Adipocyte (in vitro differentiated cells): ENCODE results near the gene PTPRN.
"Not testable (repeated sequence)": the region's sequence is repeated elsewhere in the genome, so short reads cannot be mapped to it uniquely, and the experiment has no call there.

ENCODE experiments used
- DNase-seq: peaks from one replicate; pipeline ENCODE4 v3.0.0-alpha.2; 2015; ENCODE audit warnings: low read depth
- H3K27me3 ChIP-seq: replicated peaks from 2 replicates; pipeline ENCODE4 v1.7.0; 2013; ENCODE audit warnings: mild to moderate bottlenecking, low read length, moderate library complexity; ENCODE audit not compliant: control insufficient read depth, insufficient read depth
- H3K36me3 ChIP-seq: 2 replicates; pipeline ENCODE4 v1.7.0; 2013; ENCODE audit warnings: low read length, mild to moderate bottlenecking, moderate library complexity; ENCODE audit not compliant: control insufficient read depth, insufficient read depth, severe bottlenecking
- H3K4me1 ChIP-seq: 2 replicates; pipeline ENCODE4 v1.7.0; 2013; ENCODE audit warnings: mild to moderate bottlenecking, low read length, moderate library complexity; ENCODE audit not compliant: control insufficient read depth, insufficient read depth
- H3K4me3 ChIP-seq: 2 replicates; pipeline ENCODE4 v1.7.0; 2013; ENCODE audit warnings: mild to moderate bottlenecking, low read length, moderate library complexity
- H3K9ac ChIP-seq: 2 replicates; pipeline ENCODE4 v1.7.0; 2013; ENCODE audit warnings: mild to moderate bottlenecking, low read length, moderate library complexity
- H3K9me3 ChIP-seq: 2 replicates; pipeline ENCODE4 v1.7.0; 2013; ENCODE audit warnings: mild to moderate bottlenecking, low read length, moderate library complexity; ENCODE audit not compliant: control insufficient read depth

The PTPRN gene

DNA sequence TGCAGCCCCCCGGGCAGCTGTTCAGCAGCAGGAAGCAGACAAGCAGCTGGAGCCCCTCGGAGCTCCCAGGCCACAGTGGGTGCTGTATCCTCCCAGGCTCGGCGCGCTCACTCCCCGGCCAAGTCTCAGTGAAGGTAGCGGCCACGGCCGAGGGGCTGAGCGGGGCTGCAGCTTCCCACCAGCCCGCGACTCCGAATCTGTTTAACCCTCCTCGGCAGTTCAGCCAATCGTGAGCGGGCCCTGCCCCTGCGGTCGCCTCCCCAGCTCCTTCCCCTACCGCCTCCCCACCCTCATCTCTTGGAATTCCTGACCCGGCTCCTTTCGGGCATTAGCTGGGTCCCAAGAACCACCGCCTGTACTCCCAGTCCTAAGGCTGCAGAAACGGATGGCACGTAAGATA, 23.3 kb upstream of the PTPRN start, which contains the start of gene RESP18:
Gene RESP18, minus strand, starts transcription at position 203 of the 400 bp plus-strand sequence.
- Histone ChIP-seq H3K9ac (no peak within 1 kb of the TSS), H3K4me3 (no peak within 1 kb of the TSS), H3K9me3 (no peaks in the 10 kb centered on the region), H3K27me3 (peaks cover 74% of the 10 kb centered on the region), H3K4me1 (no peaks in the 10 kb centered on the region), H3K36me3 (no peaks in the 10 kb centered on the region)
- DNase-seq, result no peak

DNA sequence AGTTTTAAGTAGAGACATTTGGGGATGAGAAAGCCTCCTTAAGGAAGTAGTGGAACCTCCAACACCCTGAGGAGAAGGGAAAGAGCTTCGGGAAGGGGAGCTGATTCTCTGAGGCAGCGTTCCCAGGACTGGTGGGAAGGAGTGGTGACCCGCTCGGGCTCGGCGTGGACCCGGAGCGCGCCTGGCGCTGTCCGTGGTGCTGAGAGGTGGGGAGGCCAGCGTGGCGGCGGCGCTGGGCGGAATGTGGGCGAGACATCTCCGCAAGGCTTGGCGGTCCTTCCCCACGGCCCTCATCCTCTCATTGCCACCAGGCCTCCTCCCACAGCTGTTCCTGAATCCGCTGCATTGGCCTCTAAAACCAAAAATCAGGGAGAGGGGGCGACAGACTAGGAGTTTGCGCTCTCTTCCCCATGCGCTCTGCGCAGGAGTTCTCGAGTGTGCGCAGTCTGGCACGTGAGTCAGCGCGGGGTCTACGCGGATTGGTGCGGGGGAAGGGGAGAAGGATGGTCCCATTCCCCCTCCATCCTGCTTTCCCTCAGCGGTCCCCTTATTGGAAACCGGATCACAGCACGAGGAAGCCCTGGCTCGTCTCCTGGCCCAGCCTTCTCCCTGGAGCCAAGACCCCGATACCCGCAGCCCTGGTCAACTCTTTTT, 22.5 kb upstream of the PTPRN start:
- H3K9ac ChIP-seq, result no peak overlapping the region
- no peaks in the 10 kb centered on the region for H3K36me3 ChIP-seq
- H3K4me1 ChIP-seq, result no peaks in the 10 kb centered on the region
- peaks cover 82% of the 10 kb centered on the region for H3K27me3 ChIP-seq
- no peak overlapping the region for H3K4me3 ChIP-seq
- H3K9me3 ChIP-seq, result no peaks in the 10 kb centered on the region
- peak; percentile 56 for DNase-seq

DNA sequence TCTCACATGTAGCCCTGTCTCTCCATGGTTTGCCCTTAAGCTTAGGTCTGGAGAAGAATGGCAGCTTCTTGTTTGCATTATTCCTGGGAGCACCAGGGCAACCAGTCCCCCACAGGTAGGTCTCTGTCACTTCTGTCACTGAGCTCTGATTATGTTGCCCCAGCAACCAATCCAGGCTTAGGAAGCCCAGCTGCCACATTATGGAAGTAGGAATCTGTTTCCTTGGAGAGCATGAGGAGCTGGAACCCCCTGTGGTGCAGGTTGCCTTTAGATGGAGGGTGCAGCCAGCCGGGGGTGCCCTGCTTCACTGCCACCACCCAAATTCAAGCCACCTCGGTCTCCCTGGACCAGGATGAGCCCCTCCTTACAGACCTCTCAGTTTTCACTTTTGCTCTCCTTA, 18.5 kb upstream of the PTPRN start:
- no peaks in the 10 kb centered on the region for H3K36me3 ChIP-seq

DNA sequence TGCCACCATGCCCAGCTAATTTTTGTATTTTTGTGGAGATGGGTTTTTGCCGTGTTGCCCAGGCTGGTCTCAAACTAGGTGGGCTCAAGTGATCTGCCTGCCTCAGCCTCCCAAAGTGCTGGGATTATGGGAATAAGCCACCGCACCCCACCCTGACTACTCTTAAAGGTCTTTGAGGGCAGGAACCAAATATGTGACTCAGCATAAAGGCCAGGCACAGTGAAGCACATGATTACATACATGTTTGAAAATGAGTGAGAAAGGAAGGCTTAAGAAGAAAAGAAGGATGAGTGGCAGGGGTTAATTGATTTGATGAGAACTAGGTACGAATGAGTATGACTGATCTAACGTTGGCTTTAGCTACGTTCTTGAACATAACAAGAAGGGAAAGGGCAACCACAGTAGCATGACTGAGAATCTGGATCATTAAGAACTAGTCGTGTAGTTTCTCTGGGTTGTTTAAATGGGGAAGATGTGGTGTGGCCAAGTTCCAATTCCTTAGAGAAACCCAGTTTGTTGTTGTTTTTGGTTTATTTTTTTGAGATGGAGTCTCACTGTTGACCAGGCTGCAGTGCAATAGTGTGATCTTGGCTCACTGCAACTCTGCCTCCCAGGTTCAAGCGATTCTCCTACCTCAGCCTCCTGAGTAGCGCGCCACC, 16.6 kb upstream of the PTPRN start:
- H3K9me3 ChIP-seq, result no peaks in the 10 kb centered on the region
- H3K4me3 ChIP-seq, result no peak overlapping the region
- DNase-seq, result no peak
- H3K4me1 ChIP-seq, result no peaks in the 10 kb centered on the region
- no peak overlapping the region for H3K9ac ChIP-seq
- H3K36me3 ChIP-seq, result no peaks in the 10 kb centered on the region
- H3K27me3 ChIP-seq, result peaks cover 78% of the 10 kb centered on the region

More for the DNA sequence above, 18.5 kb upstream of the PTPRN start:
- H3K4me1 ChIP-seq, result no peaks in the 10 kb centered on the region
- no peak for DNase-seq
- no peaks in the 10 kb centered on the region for H3K9me3 ChIP-seq
- no peak overlapping the region for H3K9ac ChIP-seq
- H3K27me3 ChIP-seq, result peaks cover 87% of the 10 kb centered on the region
- no peak overlapping the region for H3K4me3 ChIP-seq

DNA sequence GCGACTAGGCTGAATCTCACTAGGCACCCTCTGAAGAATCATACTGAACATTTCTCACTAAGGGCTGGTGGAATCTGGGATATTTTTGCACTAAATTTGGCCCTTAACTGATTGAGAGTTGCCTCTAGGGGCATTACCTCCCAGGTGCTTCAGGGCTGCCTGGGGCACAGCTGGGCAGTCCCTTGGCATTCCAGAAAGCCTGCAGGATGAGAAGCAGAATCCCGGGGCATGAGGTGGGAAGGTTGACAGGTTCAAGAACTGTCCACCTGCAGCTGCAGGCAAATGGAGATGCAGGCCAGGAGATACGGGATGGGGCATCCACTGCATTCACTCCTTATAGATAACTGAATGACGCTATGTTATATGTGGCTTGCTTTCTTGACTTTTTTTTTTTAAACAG, 15.9 kb upstream of the PTPRN start:
- H3K4me1 ChIP-seq, result no peaks in the 10 kb centered on the region
- no peaks in the 10 kb centered on the region for H3K9me3 ChIP-seq
- H3K27me3 ChIP-seq, result peaks cover 72% of the 10 kb centered on the region
- DNase-seq, result no peak
- H3K9ac ChIP-seq, result no peak overlapping the region
- H3K36me3 ChIP-seq, result no peaks in the 10 kb centered on the region
- H3K4me3 ChIP-seq, result no peak overlapping the region

DNA sequence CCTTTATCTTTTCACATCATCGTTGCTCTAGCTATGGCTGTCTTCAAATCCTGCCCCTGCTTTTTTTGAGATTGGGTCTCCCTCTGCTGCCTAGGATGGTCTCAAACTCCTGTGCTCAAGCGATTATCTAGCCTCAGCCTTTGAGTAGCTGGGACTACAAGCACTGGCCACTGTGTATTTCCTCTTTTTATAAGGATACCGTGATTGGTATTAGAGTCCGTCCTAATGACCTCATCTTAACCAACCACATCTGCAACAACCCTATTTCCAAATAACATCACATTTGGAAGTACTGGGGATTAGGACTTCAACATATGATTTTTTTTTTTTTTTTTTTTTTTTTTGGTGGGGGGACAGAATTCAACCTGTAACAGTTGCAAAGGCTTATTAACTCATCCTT, 14.2 kb upstream of the PTPRN start:
- H3K27me3 ChIP-seq, result peaks cover 61% of the 10 kb centered on the region
- H3K36me3 ChIP-seq, result no peaks in the 10 kb centered on the region
- no peaks in the 10 kb centered on the region for H3K9me3 ChIP-seq
- no peak overlapping the region for H3K4me3 ChIP-seq
- no peak overlapping the region for H3K9ac ChIP-seq
- no peak for DNase-seq
- no peaks in the 10 kb centered on the region for H3K4me1 ChIP-seq

DNA sequence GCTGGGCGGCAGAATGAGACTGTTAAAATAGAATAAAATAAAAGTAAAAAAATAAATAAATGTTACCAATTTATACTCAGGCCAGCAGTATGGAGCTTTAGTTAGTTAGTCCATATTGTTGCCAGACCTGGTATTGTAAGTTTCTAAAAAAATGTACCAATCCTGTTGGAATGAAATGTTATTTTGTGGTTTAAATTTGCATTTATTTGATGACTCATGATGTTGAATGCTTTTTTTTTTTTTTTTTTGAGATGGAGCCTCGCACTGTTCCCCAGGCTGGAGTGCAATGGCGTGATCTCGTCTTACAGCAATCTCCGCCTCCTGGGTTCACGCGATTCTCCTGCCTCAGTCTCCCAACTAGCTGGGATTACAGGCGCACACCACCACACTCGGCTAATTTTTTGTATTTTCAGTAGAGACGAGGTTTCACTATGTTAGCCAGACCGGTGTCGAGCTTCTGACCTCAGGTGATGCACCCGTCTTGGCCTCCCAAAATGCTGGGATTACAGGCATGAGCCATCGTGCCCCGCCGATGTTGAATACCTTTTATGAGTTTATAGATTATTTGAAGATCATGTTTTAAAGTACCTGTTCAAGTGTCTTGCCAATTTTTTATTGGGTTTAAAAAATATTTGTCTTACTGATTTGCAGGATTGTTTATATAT, 5.7 kb upstream of the PTPRN start:
- no peaks in the 10 kb centered on the region for H3K4me1 ChIP-seq
- H3K36me3 ChIP-seq, result no peaks in the 10 kb centered on the region
- H3K4me3 ChIP-seq, result no peak overlapping the region
- no peaks in the 10 kb centered on the region for H3K9me3 ChIP-seq
- H3K27me3 ChIP-seq, result peaks cover 18% of the 10 kb centered on the region
- DNase-seq, result peak; percentile 13
- H3K9ac ChIP-seq, result no peak overlapping the region

DNA sequence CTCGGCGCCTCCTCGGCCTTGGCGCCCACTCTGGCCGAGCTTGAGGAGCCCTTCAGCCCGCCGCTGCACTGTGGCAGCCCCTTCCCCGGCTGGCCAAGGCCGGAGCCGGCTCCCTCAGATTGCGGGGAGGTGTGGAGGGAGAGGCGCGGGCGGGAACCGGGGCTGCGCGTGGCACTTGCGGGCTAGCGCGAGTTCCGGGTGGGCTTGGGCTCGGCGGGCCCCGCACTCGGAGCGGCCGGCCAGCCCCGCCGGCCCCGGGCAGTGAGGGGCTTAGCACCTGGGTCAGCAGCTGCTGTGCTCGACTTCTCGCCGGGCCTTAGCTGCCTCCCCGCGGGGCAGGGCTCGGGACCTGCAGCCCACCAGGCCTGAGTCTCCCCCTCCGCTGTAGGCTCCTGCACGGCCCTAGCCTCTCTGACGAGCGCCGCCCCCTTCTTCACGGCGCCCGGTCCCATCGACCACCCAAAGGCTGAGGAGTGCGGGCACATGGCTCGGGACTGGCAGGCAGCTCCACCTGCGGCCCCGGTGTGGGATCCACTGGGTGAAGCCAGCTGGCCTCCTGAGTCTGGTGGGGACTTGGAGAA, 3.6 kb upstream of the PTPRN start:
- peaks cover 24% of the 10 kb centered on the region for H3K27me3 ChIP-seq
- not testable (repeated sequence) for H3K4me3 ChIP-seq, DNase-seq

DNA sequence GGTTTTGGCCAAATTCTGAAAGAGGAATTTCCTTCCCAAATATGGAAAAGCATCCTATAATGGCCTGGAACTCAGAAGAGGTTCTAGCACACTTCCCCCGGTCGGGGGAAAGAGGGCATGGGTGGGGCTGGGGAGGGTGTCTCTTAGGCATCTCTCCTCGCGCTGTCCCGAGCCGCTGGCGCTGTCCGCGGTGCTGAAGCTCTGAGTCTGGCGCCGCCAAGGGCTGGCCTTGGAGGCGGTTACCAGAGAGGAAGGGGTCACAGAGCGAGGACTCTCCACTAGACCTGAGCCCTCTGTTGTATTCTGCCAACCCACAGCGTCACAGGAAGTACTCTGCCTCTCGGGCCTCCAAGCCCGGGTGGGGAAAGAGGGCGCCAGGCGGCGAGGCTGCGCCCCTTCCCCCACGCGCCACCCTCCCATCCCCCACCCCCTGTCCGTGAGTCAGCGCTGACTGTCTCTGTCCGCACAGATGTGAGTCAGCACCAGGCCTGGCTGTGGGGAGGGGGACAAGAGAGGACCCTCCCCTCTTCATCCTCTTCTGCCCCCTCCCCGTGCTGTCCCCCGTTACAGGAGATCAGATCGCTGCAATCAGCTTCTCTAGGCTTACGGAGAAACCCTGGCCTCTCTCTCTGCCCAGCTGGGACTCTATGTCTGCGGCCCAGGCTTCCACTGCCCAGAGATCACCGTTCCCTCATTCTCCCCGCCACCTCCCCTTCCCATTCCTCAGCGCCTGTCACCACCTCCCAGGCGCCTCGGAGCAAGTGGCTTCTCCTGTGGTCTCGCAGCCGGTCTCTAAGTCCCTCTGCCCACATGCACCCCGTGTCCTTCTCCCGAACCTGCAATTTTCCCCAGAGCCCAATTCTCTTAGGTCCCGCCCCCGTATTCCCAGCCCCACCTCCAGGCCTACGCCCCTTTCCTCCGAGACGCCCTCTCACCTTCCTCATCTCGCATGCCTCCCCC, 779 bp downstream of the PTPRN start:
- DNase-seq, result peak; percentile 85
- H3K9me3 ChIP-seq, result no peaks in the 10 kb centered on the region
- H3K4me1 ChIP-seq, result no peaks in the 10 kb centered on the region
- no peaks in the 10 kb centered on the region for H3K36me3 ChIP-seq
- H3K4me3 ChIP-seq, result no peak overlapping the region
- no peak overlapping the region for H3K9ac ChIP-seq
- H3K27me3 ChIP-seq, result peaks cover 30% of the 10 kb centered on the region

More for the DNA sequence above, 3.6 kb upstream of the PTPRN start:
- H3K36me3 ChIP-seq, H3K9me3 ChIP-seq, H3K4me1 ChIP-seq, H3K9ac ChIP-seq: not testable (repeated sequence)

DNA sequence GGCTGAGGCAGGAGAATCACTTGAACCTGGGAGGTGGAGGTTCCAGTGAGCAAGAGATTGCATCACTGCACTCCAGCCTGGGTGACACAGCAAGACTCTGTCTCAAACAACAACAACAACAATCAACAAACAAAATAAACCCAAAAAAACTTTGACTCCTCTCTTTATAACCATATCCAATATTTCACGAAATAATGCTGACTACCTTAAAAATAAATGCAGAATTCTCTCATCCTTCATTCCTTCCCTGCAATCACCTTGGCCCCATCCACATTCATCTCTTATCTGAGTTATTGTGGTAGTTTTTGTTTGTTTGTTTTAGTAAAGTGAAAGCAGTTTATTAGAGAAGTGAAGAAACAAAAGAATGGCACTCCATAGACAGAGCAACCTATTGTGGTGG, 3.2 kb downstream of the PTPRN start:
- Histone ChIP-seq H3K27me3 (peaks cover 52% of the 10 kb centered on the region), H3K9me3 (no peaks in the 10 kb centered on the region), H3K36me3 (no peaks in the 10 kb centered on the region), H3K4me1 (no peaks in the 10 kb centered on the region), H3K4me3 (no peak overlapping the region), H3K9ac (no peak overlapping the region)
- DNase-seq, result no peak
